CD14-positive monocyte (primary cell): ENCODE results near the gene NMB. TPM values are rescaled to one million over a fixed set of nuclear protein-coding genes. Genes with fewer than 3 reads are reported as not detected.
A peak's percentile ranks its signal among the peaks of the same experiment; 100 is the strongest.

Experiments
- DNase-seq, 3 donors: peaks; one replicate each; pipeline ENCODE4 v3.0.0-alpha.2; 2011 to 2022
- H2AFZ ChIP-seq: 2 replicates; pipeline ENCODE4 v1.6.0; 2012; ENCODE audit warnings: mild to moderate bottlenecking, low read depth, low read length, inconsistent platforms; ENCODE audit not compliant: insufficient read depth, poor library complexity, severe bottlenecking
- H3K27ac ChIP-seq, 2 donors: 1 replicate in 1 of 2; 2 replicates in 1 of 2; pipeline ENCODE4 v1.5.1; 2012 to 2013; ENCODE audit warnings: low read length in 2 of 2, control low read depth in 1 of 2, inconsistent platforms in 1 of 2, low read depth in 1 of 2, mild to moderate bottlenecking in 1 of 2
- H3K27me3 ChIP-seq, 2 donors: one replicate each; pipeline versions ENCODE4 v1.6.0 to v1.6.1; 2011 to 2013; ENCODE audit warnings: low read length in 2 of 2; ENCODE audit not compliant: control insufficient read depth in 2 of 2, insufficient read depth in 2 of 2
- H3K36me3 ChIP-seq, 2 donors: replicated peaks in 1 of 2; 1 replicate in 1 of 2; 2 replicates in 1 of 2; pipeline versions ENCODE4 v1.5.1 to v1.6.1; 2012 to 2013; ENCODE audit warnings: low read length in 2 of 2, control low read depth in 1 of 2, inconsistent platforms in 1 of 2, mild to moderate bottlenecking in 1 of 2; ENCODE audit not compliant: insufficient read depth in 2 of 2, control insufficient read depth in 1 of 2
- H3K4me1 ChIP-seq, 2 donors: 1 replicate in 1 of 2; 2 replicates in 1 of 2; pipeline versions ENCODE4 v1.5.1 to v1.6.1; 2012 to 2013; ENCODE audit warnings: low read length in 2 of 2, control low read depth in 1 of 2, inconsistent platforms in 1 of 2, mild to moderate bottlenecking in 1 of 2, moderate library complexity in 1 of 2; ENCODE audit not compliant: insufficient read depth in 2 of 2, control insufficient read depth in 1 of 2
- H3K4me2 ChIP-seq: replicated peaks from 2 replicates; pipeline ENCODE3; 2012; ENCODE audit warnings: low read length, moderate library complexity, mild to moderate bottlenecking; ENCODE audit not compliant: poor library complexity, severe bottlenecking; ENCODE audit errors: extremely low read depth
- H3K4me3 ChIP-seq, 3 experiments: fragments of 200-600 bp in 1 of 3; sonication (generic) in 1 of 3; replicated peaks in 1 of 3; 1 replicate in 2 of 3; 2 replicates in 1 of 3; pipeline ENCODE4 v1.5.1; 2011 to 2013; ENCODE audit warnings: low read length in 3 of 3, mild to moderate bottlenecking in 3 of 3, control low read depth in 2 of 3, low read depth in 2 of 3, inconsistent platforms in 1 of 3, moderate library complexity in 1 of 3
- H3K79me2 ChIP-seq: 2 replicates; pipeline ENCODE4 v1.6.0; 2012; ENCODE audit warnings: mild to moderate bottlenecking, control low read depth, inconsistent platforms, low read length, moderate library complexity; ENCODE audit not compliant: insufficient read depth
- H3K9ac ChIP-seq: 2 replicates; pipeline ENCODE4 v1.6.0; 2017; ENCODE audit warnings: low read length, mild to moderate bottlenecking; ENCODE audit not compliant: insufficient read depth, poor library complexity, severe bottlenecking
- H3K9me3 ChIP-seq, 2 donors: replicated peaks in 1 of 2; 1 replicate in 1 of 2; 2 replicates in 1 of 2; pipeline versions ENCODE4 v1.5.1 to v1.6.1; 2012 to 2013; ENCODE audit warnings: low read length in 2 of 2, control low read depth in 1 of 2; ENCODE audit not compliant: control insufficient read depth in 1 of 2, insufficient read depth in 1 of 2
- H4K20me1 ChIP-seq: 2 replicates; pipeline ENCODE4 v1.6.0; 2012; ENCODE audit warnings: mild to moderate bottlenecking, low read length, control low read depth, moderate library complexity; ENCODE audit not compliant: insufficient read depth
- H3K27ac Mint-ChIP-seq, 7 donors: one replicate each; pipeline ENCODE4 v1.8.0; 2020; ENCODE audit warnings: mild to moderate bottlenecking in 7 of 7, mixed read lengths in 7 of 7, moderate library complexity in 6 of 7, inconsistent platforms in 2 of 7
- H3K27me3 Mint-ChIP-seq, 3 donors: one replicate each; pipeline ENCODE4 v1.8.0; 2021 to 2022; ENCODE audit warnings: low read depth in 3 of 3, mild to moderate bottlenecking in 3 of 3, mixed read lengths in 3 of 3, moderate library complexity in 3 of 3, inconsistent platforms in 1 of 3
- H3K36me3 Mint-ChIP-seq, 2 donors: one replicate each; pipeline ENCODE4 v1.8.0; 2020; ENCODE audit warnings: mixed read lengths in 2 of 2, inconsistent platforms in 1 of 2, mild to moderate bottlenecking in 1 of 2
- H3K4me1 Mint-ChIP-seq: one replicate; pipeline ENCODE4 v1.8.0; 2020; ENCODE audit warnings: mild to moderate bottlenecking, mixed read lengths
- H3K4me3 Mint-ChIP-seq, 2 donors: one replicate each; pipeline ENCODE4 v1.8.0; 2020; ENCODE audit warnings: mild to moderate bottlenecking in 2 of 2, mixed read lengths in 2 of 2, moderate library complexity in 1 of 2
- H3K9me3 Mint-ChIP-seq, 7 donors: one replicate each; pipeline ENCODE4 v1.8.0; 2020 to 2022; ENCODE audit warnings: mixed read lengths in 7 of 7, mild to moderate bottlenecking in 6 of 7, moderate library complexity in 6 of 7, inconsistent platforms in 2 of 7
- CTCF ChIP-seq: fragments of 200-600 bp; IDR thresholded peaks from one replicate; pipeline ENCODE4 v1.8.0; 2022; ENCODE audit warnings: antibody characterized with exemption, mild to moderate bottlenecking
- WGBS: methylation state at CpG from one replicate; pipeline ENCODE4 v1.1.5; 2013; ENCODE audit warnings: missing lambda C conversion rate; ENCODE audit not compliant: insufficient coverage; 5-methylcytosine and 5-hydroxymethylcytosine counted together
- intact Hi-C, 2 donors: fragments of 100-400 bp; cut with micrococcal nuclease; formaldehyde crosslinking; loops; one replicate each; pipeline versions ENCODE4 v1.15.0 to v1.15.1; 2023
- polyA plus RNA-seq, 3 donors: library from polyadenylated mRNA; depleted of rRNA in 1 of 3; unstranded in 2 of 3; stranded (reverse) in 1 of 3; fragments of 300-500 nt in 2 of 3; fragments of >200 nt in 1 of 3; fragmentation: Illumina TruSeq in 2 of 3; gene quantifications; 1 replicate in 2 of 3; 2 replicates in 1 of 3; pipeline ENCODE4 v1.2.3, GENCODE V29; 2012 to 2021

Gene NMB
- polyA plus RNA-seq, 3 donors, result 0.45 to 0.81 (median 0.56) TPM

- H3K36me3 Mint-ChIP-seq, result peaks cover 10 to 22% of the 10 kb centered on the region in 2 donors
- peak overlapping the region in 1 of 2 donors; percentile 63 for H3K27ac ChIP-seq
- H3K9me3 Mint-ChIP-seq, result no peaks in the 10 kb centered on the region
- H2AFZ ChIP-seq, result no peak overlapping the region
- H4K20me1 ChIP-seq, result peaks cover 98% of the 10 kb centered on the region
- peaks cover 100% of the 10 kb centered on the region for H3K79me2 ChIP-seq
- H3K36me3 ChIP-seq, result peaks cover 2 to 26% of the 10 kb centered on the region in 2 donors
- intact Hi-C loops, result no loop called here
- no peak overlapping the region for H3K9ac ChIP-seq
- TF ChIP-seq CTCF, result no peak
- H3K27me3 Mint-ChIP-seq, result no peaks in the 10 kb centered on the region
- 33% methylated on average over 3 of the region's 4 CpGs for WGBS
- H3K9me3 ChIP-seq, result no peaks in the 10 kb centered on the region
- H3K4me1 ChIP-seq, result peaks cover 4 to 11% of the 10 kb centered on the region in 2 donors
- H3K27ac Mint-ChIP-seq, result peak overlapping the region in 4 of 7 donors; percentile 11 to 75 (median 53)
- H3K4me1 Mint-ChIP-seq, result peaks cover 18% of the 10 kb centered on the region
- no peak overlapping the region for H3K4me3 Mint-ChIP-seq
- peak in 2 of 3 donors; percentile 21 to 33 for DNase-seq
- no peak overlapping the region for H3K4me2 ChIP-seq
- H3K27me3 ChIP-seq, result no peaks in the 10 kb centered on the region
- no peak overlapping the region for H3K4me3 ChIP-seq
Observed at GRCh38 chr15:84702961-84703482, 45.0 kb upstream of the NMB start.

- H3K9me3 ChIP-seq, result no peaks in the 10 kb centered on the region
- H3K27me3 ChIP-seq, result no peaks in the 10 kb centered on the region
- peaks cover 0 to 15% of the 10 kb centered on the region in 2 donors for H3K36me3 ChIP-seq
- peaks cover 11 to 24% of the 10 kb centered on the region in 2 donors for H3K4me1 ChIP-seq
- DNase-seq, result no peak
- intact Hi-C loops, result loop anchor here in 1 of 2 donors (10.0 kb wide), 1 partner anchor 45 kb away; the partner anchor contains the start of gene ZNF592
- peaks cover 100% of the 10 kb centered on the region for H4K20me1 ChIP-seq
- no peak overlapping the region for H3K9ac ChIP-seq
- peaks cover 23% of the 10 kb centered on the region for H3K4me1 Mint-ChIP-seq
- H3K4me3 ChIP-seq, result no peak overlapping the region
- no peak overlapping the region for H2AFZ ChIP-seq
- TF ChIP-seq CTCF, result no peak
- no peak overlapping the region for H3K4me2 ChIP-seq
- no peak overlapping the region for H3K27ac ChIP-seq
- peak overlapping the region in 4 of 7 donors; percentile 1 to 53 (median 38) for H3K27ac Mint-ChIP-seq
- no peaks in the 10 kb centered on the region for H3K9me3 Mint-ChIP-seq
- H3K36me3 Mint-ChIP-seq, result peaks cover 6 to 15% of the 10 kb centered on the region in 2 donors
- H3K79me2 ChIP-seq, result peaks cover 100% of the 10 kb centered on the region
- no peak overlapping the region for H3K4me3 Mint-ChIP-seq
- WGBS, result 96% methylated on average over 6 of the region's 8 CpGs
- H3K27me3 Mint-ChIP-seq, result no peaks in the 10 kb centered on the region
Observed at GRCh38 chr15:84699538-84700191, 41.7 kb upstream of the NMB start.
